KOPT-K1 (cell line): ENCODE results near the gene TMEM176B.
"Not testable (repeated sequence)": the region's sequence is repeated elsewhere in the genome, so short reads cannot be mapped to it uniquely, and the experiment has no call there.

Experiments
- H3K27ac ChIP-seq: fragments of 200-600 bp; sonication (generic); 2 replicates; pipeline ENCODE4 v1.5.1; 2016; ENCODE audit warnings: antibody characterized with exemption, mild to moderate bottlenecking, low read depth, low read length; ENCODE audit not compliant: poor library complexity, severe bottlenecking
- H3K36me3 ChIP-seq: fragments of 200-600 bp; sonication (generic); 2 replicates; pipeline ENCODE4 v1.5.1; 2017; ENCODE audit warnings: antibody characterized with exemption, mild to moderate bottlenecking, low read length, moderate library complexity; ENCODE audit not compliant: insufficient read depth
- H3K9me3 ChIP-seq: fragments of 200-600 bp; sonication (generic); 2 replicates; pipeline ENCODE4 v1.5.1; 2017; ENCODE audit warnings: antibody characterized with exemption, low read length, mild to moderate bottlenecking; ENCODE audit not compliant: insufficient read depth, poor library complexity, severe bottlenecking

The TMEM176B gene

GRCh38 chr7:150787321-150788281 lies 12.6 kb downstream of the TMEM176B start:
- H3K27ac ChIP-seq: no peak overlapping the region
- H3K9me3 ChIP-seq: no peaks in the 10 kb centered on the region
- no peaks in the 10 kb centered on the region for H3K36me3 ChIP-seq

GRCh38 chr7:150784954-150785353 lies 15.2 kb downstream of the TMEM176B start:
- no peaks in the 10 kb centered on the region for H3K36me3 ChIP-seq
- no peaks in the 10 kb centered on the region for H3K9me3 ChIP-seq
- no peak overlapping the region for H3K27ac ChIP-seq

- Histone ChIP-seq H3K27ac (no peak overlapping the region), H3K9me3 (no peaks in the 10 kb centered on the region)
Measured at GRCh38 chr7:150784120-150784736, 15.9 kb downstream of the TMEM176B start.

GRCh38 chr7:150781961-150782360 lies 18.2 kb downstream of the TMEM176B start:
- Histone ChIP-seq H3K9me3 (no peaks in the 10 kb centered on the region), H3K36me3 (no peaks in the 10 kb centered on the region), H3K27ac (no peak overlapping the region)

More at GRCh38 chr7:150784120-150784736, 15.9 kb downstream of the TMEM176B start:
- H3K36me3 ChIP-seq: no peaks in the 10 kb centered on the region

- H3K36me3 ChIP-seq: no peaks in the 10 kb centered on the region
- no peaks in the 10 kb centered on the region for H3K9me3 ChIP-seq
- H3K27ac ChIP-seq: no peak overlapping the region
Measured at GRCh38 chr7:150781103-150781502, 19.1 kb downstream of the TMEM176B start.

- Histone ChIP-seq H3K36me3 (no peaks in the 10 kb centered on the region), H3K9me3 (no peaks in the 10 kb centered on the region), H3K27ac (no peak overlapping the region)
Measured at GRCh38 chr7:150780292-150780691, 19.9 kb downstream of the TMEM176B start.

GRCh38 chr7:150778738-150779301 lies 21.3 kb downstream of the TMEM176B start:
- H3K9me3 ChIP-seq: peaks cover 6% of the 10 kb centered on the region
- no peak overlapping the region for H3K27ac ChIP-seq

GRCh38 chr7:150778014-150778737 lies 22.0 kb downstream of the TMEM176B start:
- H3K27ac ChIP-seq: no peak overlapping the region
- peaks cover 11% of the 10 kb centered on the region for H3K9me3 ChIP-seq
- no peaks in the 10 kb centered on the region for H3K36me3 ChIP-seq

More at GRCh38 chr7:150778738-150779301, 21.3 kb downstream of the TMEM176B start:
- H3K36me3 ChIP-seq: no peaks in the 10 kb centered on the region

GRCh38 chr7:150774131-150774530 lies 26.0 kb downstream of the TMEM176B start:
- H3K9me3 ChIP-seq: peaks cover 18% of the 10 kb centered on the region
- not testable (repeated sequence) for H3K36me3 ChIP-seq, H3K27ac ChIP-seq

GRCh38 chr7:150769768-150770167 lies 30.4 kb downstream of the TMEM176B start:
- Histone ChIP-seq H3K36me3 (no peaks in the 10 kb centered on the region), H3K9me3 (peaks cover 18% of the 10 kb centered on the region), H3K27ac (no peak overlapping the region)

- H3K27ac ChIP-seq: no peak overlapping the region
Measured at GRCh38 chr7:150766334-150766709, 33.8 kb downstream of the TMEM176B start.

GRCh38 chr7:150759479-150759878 lies 40.7 kb downstream of the TMEM176B start:
- no peaks in the 10 kb centered on the region for H3K36me3 ChIP-seq
- peaks cover 6% of the 10 kb centered on the region for H3K9me3 ChIP-seq
- H3K27ac ChIP-seq: no peak overlapping the region

More at GRCh38 chr7:150766334-150766709, 33.8 kb downstream of the TMEM176B start:
- no peaks in the 10 kb centered on the region for H3K36me3 ChIP-seq
- peaks cover 4% of the 10 kb centered on the region for H3K9me3 ChIP-seq

GRCh38 chr7:150756858-150757257 lies 43.3 kb downstream of the TMEM176B start:
- H3K9me3 ChIP-seq: peaks cover 6% of the 10 kb centered on the region
- H3K27ac ChIP-seq: peak overlapping the region; percentile 94
- H3K36me3 ChIP-seq: no peaks in the 10 kb centered on the region

- Histone ChIP-seq H3K27ac (peak overlapping the region; percentile 94), H3K9me3 (peaks cover under 1% of the 10 kb centered on the region), H3K36me3 (no peaks in the 10 kb centered on the region)
Measured at GRCh38 chr7:150756166-150756565, 44.0 kb downstream of the TMEM176B start.
